ENCODE results near the gene ZSWIM4. TPM values are rescaled to one million over a fixed set of nuclear protein-coding genes. Genes with fewer than 3 reads are reported as not detected.
A peak's percentile ranks its signal among the peaks of the same experiment; 100 is the strongest.

The ZSWIM4 gene
- total and polyA plus RNA-seq, 2 of the 13 experiments (the other 11 are each of a cell fraction or from before 2014, with no cell fraction given) = 0.33 to 0.86 TPM

- no peak; the same call in 1 of the 2 replicates for TF ChIP-seq ZBED4 (CRISPR knock-in tag; IDR thresholded peaks at IDR 0.05; ENCODE audit: borderline replicate concordance)
- no peak for TF ChIP-seq MLLT10 (CRISPR knock-in tag; IDR thresholded peaks at IDR 0.05)
- TF ChIP-seq ZNF614 (CRISPR knock-in tag; IDR thresholded peaks at IDR 0.05; ENCODE audit: borderline replicate concordance) = no peak
- TF ChIP-seq ZNF430 (CRISPR knock-in tag; IDR thresholded peaks at IDR 0.05) = no peak; the same call in 1 of the 2 replicates
- TF ChIP-seq ARNT2 (CRISPR knock-in tag; IDR thresholded peaks at IDR 0.05; ENCODE audit: low read depth) = no peak
- TF ChIP-seq, protein P1, sequence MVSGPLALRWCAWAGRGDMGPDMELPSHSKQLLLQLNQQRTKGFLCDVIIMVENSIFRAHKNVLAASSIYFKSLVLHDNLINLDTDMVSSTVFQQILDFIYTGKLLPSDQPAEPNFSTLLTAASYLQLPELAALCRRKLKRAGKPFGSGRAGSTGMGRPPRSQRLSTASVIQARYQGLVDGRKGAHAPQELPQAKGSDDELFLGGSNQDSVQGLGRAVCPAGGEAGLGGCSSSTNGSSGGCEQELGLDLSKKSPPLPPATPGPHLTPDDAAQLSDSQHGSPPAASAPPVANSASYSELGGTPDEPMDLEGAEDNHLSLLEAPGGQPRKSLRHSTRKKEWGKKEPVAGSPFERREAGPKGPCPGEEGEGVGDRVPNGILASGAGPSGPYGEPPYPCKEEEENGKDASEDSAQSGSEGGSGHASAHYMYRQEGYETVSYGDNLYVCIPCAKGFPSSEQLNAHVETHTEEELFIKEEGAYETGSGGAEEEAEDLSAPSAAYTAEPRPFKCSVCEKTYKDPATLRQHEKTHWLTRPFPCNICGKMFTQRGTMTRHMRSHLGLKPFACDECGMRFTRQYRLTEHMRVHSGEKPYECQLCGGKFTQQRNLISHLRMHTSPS (CRISPR knock-in tag; IDR thresholded peaks at IDR 0.05; ENCODE audit: low read depth) = no peak
- 0 out of 2 replicates have a peak, but pooled peaks have one; percentile 25 for TF ChIP-seq ZKSCAN1 (IDR thresholded peaks at IDR 0.05; ENCODE audit: low read length)
- TF ChIP-seq HNF1B (CRISPR knock-in tag; IDR thresholded peaks at IDR 0.05) = no peak
- TF ChIP-seq NCOA1 (CRISPR knock-in tag; IDR thresholded peaks at IDR 0.05) = no peak
- TF ChIP-seq ZNF496 (CRISPR knock-in tag; IDR thresholded peaks at IDR 0.05; ENCODE audit: insufficient replicate concordance) = no peak
- TF ChIP-seq ZSCAN9 (CRISPR knock-in tag; IDR thresholded peaks at IDR 0.05; ENCODE audit: borderline replicate concordance) = 0 out of 2 replicates have a peak, but pooled peaks have one; percentile 29
- TF ChIP-seq FOSL2 (CRISPR knock-in tag; IDR thresholded peaks at IDR 0.05) = peak; percentile 90
- TF ChIP-seq GATAD2A (CRISPR knock-in tag; IDR thresholded peaks at IDR 0.05) = peak; percentile 70
- TF ChIP-seq KDM5B (CRISPR knock-in tag; IDR thresholded peaks at IDR 0.05; ENCODE audit: borderline replicate concordance) = peak; percentile 22; the same call in 1 of the 2 replicates
- TF ChIP-seq ZNF770 (CRISPR knock-in tag; IDR thresholded peaks at IDR 0.05) = peak; percentile 81
- 0 out of 4 replicates have a peak, but pooled peaks of 1 of the 2 experiments have one; percentile 37 for TF ChIP-seq KLF16 (CRISPR knock-in tag; IDR thresholded peaks at IDR 0.05)
- no peak for TF ChIP-seq RFX3 (CRISPR knock-in tag; IDR thresholded peaks at IDR 0.05)
- no peak for TF ChIP-seq ZNF580 (CRISPR knock-in tag; IDR thresholded peaks at IDR 0.05; ENCODE audit: borderline replicate concordance, low read depth)
- TF ChIP-seq DNMT1 (CRISPR knock-in tag; IDR thresholded peaks at IDR 0.05) = no peak
Measured at GRCh38 chr19:13861714-13862531, 66.7 kb downstream of the ZSWIM4 start (continued).
